ENCODE results near the gene RAPGEF4.

Gene RAPGEF4

DNA sequence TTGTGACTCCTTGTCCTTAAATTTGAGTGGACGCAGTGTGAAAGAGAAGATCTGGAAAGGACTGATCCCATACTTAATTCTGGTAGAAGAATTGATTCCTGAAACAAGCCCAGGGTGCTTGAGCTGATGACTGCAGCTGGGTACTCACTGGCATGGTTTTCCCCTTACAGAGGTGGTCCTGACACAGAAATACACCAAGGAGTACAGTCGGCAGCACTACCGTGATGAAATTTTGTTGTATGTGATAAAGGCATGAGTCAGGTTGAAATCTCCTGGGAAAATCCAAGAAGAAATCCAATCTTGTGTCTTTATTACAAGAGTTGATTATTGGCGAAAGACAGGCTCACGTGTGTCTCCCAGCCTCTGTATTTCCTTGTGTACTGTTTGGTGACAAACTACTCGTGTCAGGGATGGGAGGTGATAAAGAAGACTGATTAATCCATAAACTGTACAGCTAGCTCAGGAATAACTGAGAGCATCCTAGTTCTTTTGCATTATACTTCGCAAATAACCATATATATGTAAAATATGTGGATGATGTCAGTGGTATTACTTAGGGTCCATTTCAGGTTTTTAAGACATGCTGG lies 76.6 kb downstream of the RAPGEF4 start:
- TF ChIP-seq GATA1 (IDR thresholded peaks at IDR 0.05; ENCODE audit: low read depth, low read length) (no peak), POLR2A (IDR thresholded peaks at IDR 0.05; ENCODE audit: low read length) (no peak)
- no peak for DNase-seq

DNA sequence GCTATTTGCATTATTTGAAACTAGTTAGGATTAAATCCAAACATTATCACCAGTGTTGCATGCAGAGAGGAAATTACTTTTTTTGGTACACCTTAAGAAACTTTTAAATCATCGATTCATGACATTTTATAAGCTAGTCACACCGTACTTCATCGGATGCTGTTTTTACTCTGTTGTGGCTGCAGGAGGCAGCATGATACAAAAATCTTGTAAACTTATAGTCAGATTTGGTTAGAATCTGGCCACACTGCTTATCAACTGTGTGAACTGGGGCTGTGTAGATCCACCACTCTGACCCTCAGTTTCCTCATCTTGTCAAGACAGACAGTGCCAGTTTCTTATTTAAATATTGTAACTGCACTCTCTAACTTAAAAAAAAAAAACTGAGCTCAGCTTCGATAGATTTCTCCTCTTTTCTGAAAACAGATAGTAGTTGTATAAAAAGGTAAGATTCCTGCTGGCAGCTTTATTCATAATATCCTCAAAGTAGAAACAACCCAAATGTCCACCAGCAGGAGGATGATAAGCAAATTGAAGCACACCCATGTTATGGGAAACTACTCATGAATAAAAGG lies 77.8 kb downstream of the RAPGEF4 start:
- DNase-seq: no peak

DNA sequence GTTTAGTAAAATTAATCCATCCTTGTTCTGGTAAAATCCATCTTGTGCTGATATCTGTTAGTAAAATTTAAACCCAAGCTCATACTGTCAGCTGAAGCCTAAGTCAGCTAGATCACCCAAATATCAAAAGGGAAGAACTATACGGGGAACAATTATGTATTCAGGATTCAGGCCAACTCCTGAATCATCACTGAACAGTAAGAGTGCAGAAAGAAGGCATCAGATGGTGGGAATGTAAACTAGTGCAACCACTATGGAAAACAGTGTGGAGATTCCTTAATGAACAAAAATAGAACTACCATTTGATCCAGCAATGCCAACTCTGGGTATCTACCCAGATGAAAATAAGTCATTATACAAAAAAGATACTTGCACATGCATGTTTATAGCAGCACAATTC lies 81.8 kb downstream of the RAPGEF4 start:
- no peak for TF ChIP-seq POLR2A (IDR thresholded peaks at IDR 0.05; ENCODE audit: low read length)
- no peak for TF ChIP-seq GATA1 (IDR thresholded peaks at IDR 0.05; ENCODE audit: low read depth, low read length)
- no peak for DNase-seq

More for the DNA sequence above, 77.8 kb downstream of the RAPGEF4 start:
- TF ChIP-seq GATA1 (IDR thresholded peaks at IDR 0.05; ENCODE audit: low read depth, low read length): no peak

DNA sequence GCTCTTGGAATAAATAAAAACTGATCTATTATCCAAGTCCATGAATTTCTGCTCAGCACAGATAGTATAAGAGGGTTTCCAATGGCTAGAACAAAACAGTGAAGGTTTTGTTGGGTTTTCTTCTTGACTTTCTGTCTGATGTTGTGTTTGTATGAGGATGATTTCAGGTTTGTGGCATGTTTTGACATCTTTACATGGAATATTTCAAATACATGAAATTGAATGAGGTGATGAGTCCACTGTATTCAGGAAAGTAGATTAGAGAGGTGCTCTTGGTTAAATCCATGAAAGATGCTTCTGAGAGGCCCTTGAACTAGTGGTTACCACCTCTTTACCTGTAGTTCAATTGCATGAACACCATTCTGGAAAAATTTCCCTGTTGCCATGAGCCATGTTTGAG lies 84.3 kb downstream of the RAPGEF4 start:
- TF ChIP-seq GATA1 (IDR thresholded peaks at IDR 0.05; ENCODE audit: low read depth, low read length) (no peak), POLR2A (IDR thresholded peaks at IDR 0.05; ENCODE audit: low read length) (no peak)
- DNase-seq: no peak

DNA sequence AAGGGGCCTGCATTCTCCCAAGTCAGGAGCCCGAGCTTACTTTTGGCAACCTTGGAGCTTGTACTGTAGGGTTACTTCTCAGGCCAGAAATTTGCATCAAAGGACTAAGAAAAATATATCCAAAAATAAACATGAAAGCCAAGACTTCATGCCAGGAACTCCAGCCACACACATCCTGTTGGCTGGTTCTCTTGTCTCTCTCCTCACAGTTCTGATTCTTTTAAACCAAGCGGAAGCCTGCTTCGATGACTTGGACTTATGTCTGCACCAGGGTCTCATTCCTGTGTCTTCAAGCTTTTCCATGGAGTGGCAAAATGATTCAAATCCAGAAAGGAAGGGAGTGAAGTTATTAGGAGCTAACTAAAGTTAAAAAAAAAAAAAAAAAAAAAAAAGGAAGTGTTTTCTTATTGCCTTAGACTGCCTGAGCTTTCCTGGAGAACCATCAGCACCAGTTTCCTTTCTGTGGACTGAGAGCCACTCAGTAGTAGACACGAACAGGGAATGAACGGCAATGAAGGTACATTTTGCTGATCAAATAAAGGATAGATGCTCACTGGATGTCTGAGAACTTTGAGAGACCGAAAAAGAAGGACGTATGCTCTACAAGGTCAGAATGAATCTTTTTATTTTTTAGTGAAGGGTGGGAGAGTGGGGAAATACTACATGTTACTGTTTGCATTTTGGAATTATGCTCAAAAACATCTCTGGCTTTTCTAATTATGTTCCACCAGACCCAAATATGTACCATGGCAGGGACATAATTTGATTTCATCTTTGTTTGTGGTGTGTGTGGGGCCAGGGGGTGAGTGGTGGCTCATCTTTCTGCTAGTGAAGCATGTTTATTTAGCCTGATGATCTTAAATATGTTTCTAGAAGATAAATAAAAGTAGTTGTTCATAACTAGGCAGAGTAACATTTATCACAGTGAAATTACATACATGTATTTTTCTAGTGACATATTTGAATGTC lies 86.0 kb downstream of the RAPGEF4 start:
- no peak for DNase-seq
- no peak for TF ChIP-seq POLR2A (IDR thresholded peaks at IDR 0.05; ENCODE audit: low read length)
- TF ChIP-seq GATA1 (IDR thresholded peaks at IDR 0.05; ENCODE audit: low read depth, low read length): no peak

DNA sequence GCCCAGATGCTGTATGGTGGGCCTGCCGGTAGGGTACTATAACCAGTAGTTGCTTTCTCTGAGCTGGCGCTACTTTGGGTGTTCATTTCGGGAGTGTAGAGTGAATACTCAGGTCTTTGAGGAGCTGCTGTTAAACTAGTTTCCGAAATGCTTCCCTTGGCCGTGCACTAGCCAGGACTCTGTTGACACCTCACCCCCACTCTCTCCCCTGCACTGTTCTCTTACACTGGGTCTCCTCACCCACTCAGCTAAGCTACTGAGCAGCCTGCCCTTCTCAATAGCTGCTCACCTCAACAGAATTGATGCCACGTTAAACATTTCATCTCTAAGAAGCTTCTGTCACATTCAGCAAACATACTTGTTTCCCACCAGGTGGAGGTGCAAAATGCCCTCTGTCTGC lies 86.9 kb downstream of the RAPGEF4 start:
- TF ChIP-seq POLR2A (IDR thresholded peaks at IDR 0.05; ENCODE audit: low read length): no peak
- no peak for TF ChIP-seq GATA1 (IDR thresholded peaks at IDR 0.05; ENCODE audit: low read depth, low read length)
- no peak for DNase-seq

DNA sequence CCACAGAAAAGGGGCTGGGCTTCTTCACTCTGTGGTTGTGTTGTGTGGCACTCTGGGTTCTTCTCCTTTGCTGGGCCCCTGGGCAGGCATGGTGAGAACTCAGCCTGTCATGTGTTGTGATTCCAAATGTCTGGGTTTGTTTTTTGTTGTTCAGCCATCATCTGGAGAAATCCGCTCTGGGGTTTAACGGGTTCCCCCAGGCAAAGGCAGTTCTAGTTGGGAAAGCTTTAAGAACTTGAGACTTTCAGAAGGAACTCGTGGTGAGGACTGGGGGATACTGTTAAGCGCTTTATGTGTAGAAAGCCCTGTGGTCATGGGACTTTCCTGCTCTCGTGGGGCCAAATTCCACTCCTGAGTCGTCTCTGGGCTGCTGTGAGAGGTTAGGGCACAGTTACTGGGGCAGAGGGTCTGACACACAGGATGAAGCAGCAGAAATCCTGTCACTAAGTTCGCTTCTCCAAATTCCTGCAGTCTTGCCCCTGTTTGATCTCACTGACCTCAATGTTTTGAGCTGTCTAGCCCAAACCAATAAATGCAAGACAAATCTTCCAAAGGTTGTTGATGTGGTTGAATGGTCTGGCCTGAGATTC lies 87.7 kb downstream of the RAPGEF4 start:
- no peak for TF ChIP-seq POLR2A (IDR thresholded peaks at IDR 0.05; ENCODE audit: low read length)
- no peak for TF ChIP-seq GATA1 (IDR thresholded peaks at IDR 0.05; ENCODE audit: low read depth, low read length)
- no peak for DNase-seq

DNA sequence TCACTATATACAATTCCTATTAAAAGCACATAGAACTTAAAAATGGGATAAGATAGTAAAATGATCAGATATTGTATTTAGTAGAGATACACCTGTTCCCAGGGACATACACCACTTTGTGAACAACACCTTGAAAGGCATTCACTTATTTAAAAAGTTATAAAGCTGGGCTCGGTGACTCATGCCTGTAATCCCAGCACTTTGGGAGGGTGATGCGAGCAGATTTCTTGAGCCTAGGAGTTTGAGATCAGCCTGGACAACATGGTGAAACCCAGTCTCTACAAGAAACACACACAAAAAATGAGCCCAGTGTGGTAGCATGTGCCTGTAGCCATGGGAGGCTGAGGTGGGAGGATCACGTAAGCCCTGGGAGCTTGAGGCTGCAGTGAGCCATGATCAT lies 90.9 kb downstream of the RAPGEF4 start:
- no peak for DNase-seq
- TF ChIP-seq GATA1 (IDR thresholded peaks at IDR 0.05; ENCODE audit: low read depth, low read length) (no peak), POLR2A (IDR thresholded peaks at IDR 0.05; ENCODE audit: low read length) (no peak)

DNA sequence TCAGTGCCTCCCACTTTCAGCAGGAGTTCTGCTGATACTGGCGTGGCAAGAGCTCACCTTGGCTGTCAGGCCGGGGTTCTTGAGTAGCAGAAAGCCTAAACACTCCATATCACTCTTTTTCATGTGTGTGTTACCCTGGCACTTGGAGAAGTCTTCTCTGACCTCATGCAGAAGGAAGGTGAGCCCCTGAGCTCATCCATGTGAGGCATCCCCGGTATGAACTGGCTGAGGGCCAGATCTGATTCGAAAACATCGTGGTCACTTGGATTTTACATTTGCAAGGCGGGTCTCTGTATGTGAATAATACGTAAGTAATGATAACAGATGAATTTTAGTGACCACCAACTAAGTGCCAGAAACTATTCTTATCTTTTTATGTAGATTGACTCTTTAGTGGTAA lies 93.6 kb downstream of the RAPGEF4 start:
- no peak for DNase-seq
- TF ChIP-seq POLR2A (IDR thresholded peaks at IDR 0.05; ENCODE audit: low read length) (no peak), GATA1 (IDR thresholded peaks at IDR 0.05; ENCODE audit: low read depth, low read length) (no peak)

DNA sequence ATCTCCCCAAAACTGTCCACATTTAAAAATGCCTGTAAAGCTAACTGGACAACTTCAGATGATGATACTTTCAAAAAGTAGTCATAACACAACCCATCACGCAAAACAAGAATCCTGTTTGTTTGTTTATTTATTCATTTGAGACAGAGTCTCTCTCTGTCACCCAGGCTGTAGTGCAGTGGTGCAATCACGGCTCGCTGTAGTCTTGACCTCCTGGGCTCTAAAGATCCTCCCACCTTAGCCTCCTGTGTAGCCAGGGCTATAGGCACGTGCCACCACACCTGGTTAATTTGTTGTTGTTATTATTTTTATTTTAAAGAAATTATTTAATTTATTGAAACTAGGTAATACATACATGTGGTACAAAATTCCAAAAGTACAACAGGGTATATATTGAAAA lies 94.8 kb downstream of the RAPGEF4 start:
- DNase-seq: no peak
- TF ChIP-seq POLR2A (IDR thresholded peaks at IDR 0.05; ENCODE audit: low read length): no peak
- no peak for TF ChIP-seq GATA1 (IDR thresholded peaks at IDR 0.05; ENCODE audit: low read depth, low read length)

DNA sequence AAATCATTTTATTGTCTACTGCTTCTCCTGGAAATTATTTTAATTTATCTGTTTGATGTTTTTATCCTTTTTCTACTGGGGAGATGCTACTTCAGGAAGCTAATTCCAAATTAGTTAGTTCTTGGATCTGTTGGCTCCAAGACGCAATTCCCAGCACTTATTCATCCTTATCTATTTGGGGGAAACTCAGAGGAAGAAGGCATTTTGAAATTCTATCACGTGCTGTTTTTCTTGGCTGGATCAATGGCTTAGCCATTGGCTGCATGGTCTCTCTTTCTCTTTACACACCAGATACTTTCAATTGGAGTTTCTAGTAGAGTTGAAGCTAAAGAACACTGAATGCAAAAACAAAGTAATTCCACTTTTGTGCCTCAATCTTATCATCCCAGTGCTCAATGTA lies 98.3 kb downstream of the RAPGEF4 start:
- DNase-seq: no peak
- no peak for TF ChIP-seq POLR2A (IDR thresholded peaks at IDR 0.05; ENCODE audit: low read length)
- TF ChIP-seq GATA1 (IDR thresholded peaks at IDR 0.05; ENCODE audit: low read depth, low read length): no peak

DNA sequence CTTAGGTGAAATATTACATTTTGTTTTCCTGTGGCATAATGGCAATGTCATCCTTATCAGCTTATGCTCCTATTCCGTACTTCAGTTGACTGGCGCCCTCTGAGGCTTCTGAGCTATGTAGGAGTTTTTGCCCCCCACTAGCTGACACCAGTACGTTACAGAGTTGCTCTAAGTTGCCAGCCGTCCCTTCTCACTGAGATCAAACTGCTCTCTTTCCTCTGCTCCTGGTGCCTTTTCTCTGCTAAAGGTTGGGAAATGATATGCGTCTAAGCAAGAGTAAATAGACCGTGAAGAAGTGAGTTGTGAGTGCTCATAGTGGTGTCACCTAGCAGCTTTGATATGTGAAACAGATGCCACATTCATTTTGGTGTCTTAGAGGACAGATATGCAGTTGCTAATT lies 99.2 kb downstream of the RAPGEF4 start:
- DNase-seq: no peak
- TF ChIP-seq GATA1 (IDR thresholded peaks at IDR 0.05; ENCODE audit: low read depth, low read length) (no peak), POLR2A (IDR thresholded peaks at IDR 0.05; ENCODE audit: low read length) (no peak)

DNA sequence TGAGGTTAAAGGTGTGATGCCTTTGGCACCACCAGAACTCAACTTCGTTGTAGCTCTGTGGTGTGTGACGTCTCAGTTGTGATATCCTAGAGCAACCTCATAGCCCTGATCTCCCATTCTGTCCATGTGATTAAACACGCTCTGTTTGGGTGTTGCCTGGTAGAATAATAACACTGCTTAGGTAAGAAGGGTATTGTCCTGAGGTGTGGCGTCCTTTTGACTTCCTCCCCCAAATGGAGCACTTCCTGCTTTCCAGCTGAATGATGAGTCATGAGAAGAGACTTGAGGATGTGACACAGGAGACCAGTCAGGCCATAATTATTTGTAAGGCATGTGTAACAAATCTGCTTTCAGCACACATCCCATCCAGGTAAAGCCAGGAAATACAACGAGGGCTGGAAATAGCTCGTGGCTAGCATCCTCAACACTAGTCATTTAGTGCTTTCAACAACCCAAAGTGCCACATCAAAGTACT lies 100.7 kb downstream of the RAPGEF4 start:
- TF ChIP-seq GATA1 (IDR thresholded peaks at IDR 0.05; ENCODE audit: low read depth, low read length) (no peak), POLR2A (IDR thresholded peaks at IDR 0.05; ENCODE audit: low read length) (no peak)
- DNase-seq: no peak

DNA sequence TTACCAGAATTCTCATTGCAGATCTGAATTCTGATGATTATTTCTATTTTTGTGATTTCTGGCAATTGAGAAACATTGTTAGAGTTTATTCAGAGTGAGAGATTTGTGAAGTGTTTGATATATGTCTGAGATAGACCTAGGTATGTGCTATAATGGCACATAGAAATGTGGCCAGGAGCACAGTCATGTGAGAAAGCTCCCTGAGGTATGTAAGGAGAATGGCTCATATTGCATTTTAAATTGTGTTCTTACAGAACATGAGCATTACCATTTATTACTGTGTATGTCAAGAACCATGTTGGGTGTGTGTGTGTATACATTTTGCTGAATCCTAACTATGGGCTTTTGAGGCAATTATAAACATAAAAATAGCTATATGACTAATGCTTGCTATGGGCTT lies 101.2 kb downstream of the RAPGEF4 start:
- no peak for DNase-seq
- TF ChIP-seq GATA1 (IDR thresholded peaks at IDR 0.05; ENCODE audit: low read depth, low read length) (no peak), POLR2A (IDR thresholded peaks at IDR 0.05; ENCODE audit: low read length) (no peak)

Measured in erythroblast (primary cell).